ENCODE measurements around the gene CFP.

The CFP gene

DNA sequence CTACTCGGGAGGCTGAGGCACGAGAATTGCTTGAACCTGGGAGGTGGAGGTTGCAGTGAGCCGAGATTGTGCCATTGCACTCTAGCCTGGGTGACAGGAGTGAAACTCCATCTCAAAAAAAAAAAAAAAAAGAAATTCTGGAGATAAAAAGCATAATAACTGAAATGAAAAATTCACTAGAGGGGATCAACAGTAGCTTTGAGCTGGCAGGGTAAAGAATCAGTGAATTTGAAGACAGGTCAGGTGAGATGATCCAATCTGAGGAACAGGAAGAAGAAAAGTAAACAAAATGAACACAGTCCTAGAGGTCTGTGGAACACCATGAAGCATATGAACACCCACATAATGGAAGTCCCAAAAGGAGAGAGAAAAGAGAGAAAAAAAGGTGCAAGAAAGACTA is 32.5 kb downstream of the CFP start:
- no peak for DNase-seq

DNA sequence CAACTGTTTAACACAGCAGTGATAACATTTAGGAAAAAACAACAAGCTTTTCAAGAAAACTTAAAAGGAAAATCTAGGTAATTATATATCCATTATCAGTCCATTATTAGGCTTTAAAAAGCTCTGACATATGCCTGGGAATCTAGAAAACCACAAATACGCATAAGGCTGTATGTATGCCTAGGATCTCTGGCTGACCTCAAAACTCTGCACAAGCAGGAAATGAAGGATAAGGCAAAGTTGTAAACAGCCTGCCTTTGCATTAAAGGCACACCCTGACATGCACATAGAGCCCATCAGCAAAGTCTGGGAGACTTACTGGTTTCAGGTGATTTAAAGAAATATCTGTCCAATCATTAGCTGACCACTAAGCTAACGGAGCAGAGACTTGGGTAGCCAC is 33.5 kb downstream of the CFP start:
- no peak for DNase-seq

DNA sequence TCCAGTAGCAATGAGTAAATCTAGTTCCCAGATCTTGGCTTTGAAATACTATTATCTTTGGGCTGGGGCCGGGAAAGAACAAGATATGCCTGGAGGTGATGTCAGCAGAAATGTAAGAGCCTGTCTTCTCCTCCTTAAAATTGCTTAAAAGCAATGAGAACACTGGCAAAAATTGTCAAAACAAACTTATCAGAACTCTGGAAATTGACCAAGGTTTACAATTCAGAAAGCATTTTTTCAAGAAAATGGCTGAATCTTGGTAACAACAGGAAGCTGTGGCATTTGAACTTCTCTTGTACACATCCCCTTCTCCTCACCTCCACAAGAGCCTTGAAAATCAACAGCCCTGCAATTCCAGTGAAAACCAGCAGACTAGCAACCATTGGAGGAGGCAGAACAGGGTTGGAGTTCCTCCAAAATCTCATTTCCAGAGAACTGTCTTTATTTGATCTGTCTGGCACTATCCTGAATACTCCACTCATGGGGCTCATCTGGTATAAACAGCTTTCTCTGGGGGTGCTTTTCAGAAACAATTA is 33.9 kb downstream of the CFP start:
- DNase-seq = no peak

DNA sequence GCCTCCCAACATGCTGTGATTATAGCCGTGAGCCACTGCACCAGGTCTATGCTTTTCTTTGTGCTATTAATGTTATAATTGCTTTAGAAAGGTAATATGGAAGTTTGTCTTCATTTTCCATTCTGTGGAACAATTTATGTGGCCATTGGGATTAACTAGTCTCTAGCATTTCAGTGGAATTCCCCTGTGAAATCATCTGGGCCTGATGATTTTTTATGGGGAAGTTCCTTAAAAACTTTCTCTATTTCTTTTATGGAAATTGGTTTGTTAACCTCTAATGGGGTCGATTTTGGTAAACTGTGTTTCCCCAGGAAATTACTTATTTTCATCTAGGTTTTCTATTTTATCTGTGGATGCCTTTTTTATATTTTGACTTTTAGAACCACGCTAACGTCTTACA is 36.2 kb downstream of the CFP start:
- DNase-seq = no peak

DNA sequence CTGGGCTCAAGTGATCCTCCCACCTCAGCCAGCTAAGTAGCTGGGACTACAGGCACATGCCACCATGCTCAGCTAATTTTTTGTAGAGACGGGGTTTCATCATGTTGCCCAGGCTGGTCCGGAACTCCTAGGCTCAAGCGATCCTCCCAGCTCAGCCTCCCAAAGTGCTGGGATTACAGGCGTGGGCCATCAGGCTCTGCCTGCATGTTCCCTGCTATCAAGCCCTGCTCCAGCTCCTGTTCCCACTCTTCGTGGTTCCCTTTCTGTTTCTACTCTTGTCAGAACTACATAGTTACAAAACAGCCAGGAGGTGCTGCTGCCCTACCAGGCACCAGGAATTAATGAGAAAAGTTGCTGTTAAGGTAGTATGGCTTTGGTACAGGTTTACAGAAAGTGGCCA is 38.7 kb downstream of the CFP start:
- no peak for DNase-seq

DNA sequence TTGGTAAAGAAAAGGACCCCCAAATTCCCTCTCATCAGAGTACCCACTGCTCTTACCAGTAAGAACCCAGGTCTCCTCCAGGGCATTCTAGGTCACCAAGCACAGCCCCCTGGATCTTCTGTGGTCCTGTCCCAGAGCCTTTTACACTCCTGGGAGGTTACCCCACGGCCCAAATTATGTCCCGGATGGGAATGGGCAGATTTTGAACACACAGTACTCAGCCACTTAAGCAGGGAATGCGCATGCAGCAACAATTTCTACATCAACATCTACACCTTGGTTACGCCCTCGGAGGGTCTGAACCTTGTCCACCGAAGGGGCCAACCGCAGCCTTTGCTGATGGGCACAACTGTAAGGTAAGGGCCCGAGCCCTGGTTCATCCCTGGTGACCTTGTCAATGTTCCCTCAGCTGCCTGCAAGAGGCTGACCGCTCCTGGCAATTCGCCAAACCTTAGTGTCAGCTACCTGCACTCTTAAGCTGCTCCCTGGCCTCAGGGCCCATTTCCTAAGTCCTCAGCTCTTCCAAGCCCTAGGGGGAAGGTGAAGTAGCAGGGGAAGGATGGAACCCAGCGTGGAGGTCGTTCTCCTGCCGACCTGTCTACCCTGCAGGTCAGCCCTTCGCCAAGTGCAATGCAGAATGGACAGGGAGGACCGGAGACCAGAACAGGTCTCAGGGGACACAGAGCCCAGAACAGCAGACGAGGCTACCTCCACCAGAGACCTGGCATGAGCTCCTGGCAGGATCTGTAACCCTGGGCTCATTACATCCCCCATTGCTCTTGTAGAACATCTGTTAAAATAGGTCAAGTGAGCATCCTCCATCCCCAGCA is 41.6 kb downstream of the CFP start:
- DNase-seq = no peak

DNA sequence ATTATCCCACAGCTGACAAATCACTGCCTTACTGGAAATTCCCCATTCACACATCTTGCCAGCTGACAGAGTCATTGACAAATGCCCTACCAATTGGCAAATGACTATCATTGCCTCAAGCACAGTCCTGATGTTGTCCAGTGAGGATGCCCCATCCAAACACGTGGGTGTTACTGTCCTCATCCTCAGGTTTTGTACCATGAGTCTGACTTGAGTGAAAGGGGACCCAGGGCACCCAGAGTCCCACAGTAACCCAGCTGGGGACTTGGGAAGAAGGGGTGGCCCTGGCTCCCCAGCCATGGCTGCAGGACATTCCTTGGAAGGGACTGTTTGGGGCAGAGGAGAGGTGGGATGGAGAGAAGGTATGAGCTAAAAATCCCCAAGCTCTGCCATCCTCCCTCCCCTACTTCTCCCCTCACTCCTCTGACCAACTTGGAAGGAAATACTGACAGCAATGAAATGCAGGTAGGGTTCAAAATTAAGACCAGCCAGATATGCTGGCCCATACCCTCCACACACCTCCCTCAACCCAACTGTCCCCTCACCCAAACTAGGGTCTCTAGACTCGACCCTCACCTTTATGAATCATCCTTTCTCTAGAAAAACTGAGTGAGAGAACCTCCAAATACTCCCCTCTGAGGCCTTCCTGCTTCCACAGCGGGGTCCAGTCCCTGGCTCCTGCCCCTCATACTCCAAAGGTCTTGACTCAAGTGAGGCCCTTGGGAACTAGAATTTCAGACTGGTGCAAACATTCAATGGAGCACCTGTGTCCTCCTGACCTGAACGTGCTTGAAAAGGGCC is 42.4 kb downstream of the CFP start:
- no peak for DNase-seq

DNA sequence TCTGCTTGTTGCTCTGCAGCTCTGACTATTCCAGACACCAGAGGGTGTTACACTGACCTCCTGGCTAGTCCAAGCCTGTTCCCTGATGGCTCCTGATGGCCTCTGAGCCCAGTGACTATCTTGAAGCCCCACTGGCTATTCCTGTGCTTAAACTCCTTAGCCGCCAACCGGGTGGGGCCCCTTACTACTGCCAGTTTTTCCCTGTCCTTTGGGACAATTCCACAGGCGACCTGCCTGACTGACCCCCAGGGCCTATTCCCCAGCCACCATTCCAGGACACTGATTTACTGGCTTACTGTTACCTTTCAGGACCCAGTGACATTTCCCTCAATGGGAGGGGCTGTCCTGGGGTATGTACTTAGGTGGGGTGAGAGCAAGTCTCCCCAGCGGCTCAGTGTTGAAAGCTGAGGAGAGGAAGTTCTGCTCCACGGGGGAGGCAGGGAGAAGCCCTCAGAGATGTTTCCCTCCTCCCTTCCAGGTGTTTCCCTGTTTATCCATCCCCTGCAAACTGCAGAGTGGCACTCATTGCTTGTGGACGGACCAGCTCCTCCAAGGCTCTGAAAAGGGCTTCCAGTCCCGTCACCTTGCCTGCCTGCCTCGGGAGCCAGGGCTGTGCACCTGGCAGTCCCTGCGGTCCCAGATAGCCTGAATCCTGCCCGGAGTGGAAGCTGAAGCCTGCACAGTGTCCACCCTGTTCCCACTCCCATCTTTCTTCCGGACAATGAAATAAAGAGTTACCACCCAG is 43.5 kb downstream of the CFP start:
- no peak for DNase-seq

DNA sequence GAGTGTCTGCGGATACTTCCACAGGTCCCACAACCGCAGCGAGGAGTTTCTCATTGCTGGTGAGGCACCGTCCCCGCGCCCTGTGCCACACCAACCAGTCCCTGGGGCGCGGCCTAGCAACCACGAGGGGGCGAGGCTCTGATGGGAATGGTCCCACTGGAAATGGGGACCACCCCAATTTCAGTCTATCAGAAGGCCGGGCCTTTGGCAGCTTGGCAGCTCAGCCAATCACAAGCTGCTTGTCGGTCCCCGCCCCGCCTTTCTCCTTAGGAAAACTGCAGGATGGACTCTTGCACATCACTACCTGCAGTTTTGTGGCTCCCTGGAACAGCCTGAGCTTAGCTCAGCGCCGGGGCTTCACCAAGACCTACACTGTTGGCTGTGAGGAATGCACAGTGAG is 44.5 kb downstream of the CFP start:
- no peak for DNase-seq

DNA sequence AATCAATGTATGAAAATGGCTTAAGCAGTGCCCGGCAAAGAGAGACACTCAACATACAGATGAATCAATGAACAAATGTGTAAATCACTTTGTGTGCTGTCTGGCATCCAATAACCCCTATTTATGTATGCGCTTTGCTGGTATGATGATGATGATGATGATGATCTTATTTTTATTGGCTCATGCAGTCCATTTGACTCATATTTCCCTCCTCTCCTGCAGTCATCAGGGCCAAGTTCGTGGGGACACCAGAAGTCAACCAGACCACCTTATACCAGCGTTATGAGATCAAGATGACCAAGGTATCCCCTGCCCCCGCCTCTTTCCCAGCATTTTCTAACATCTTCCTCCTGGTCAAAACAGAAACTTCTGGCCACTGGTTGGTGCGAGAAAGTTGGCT is 45.0 kb downstream of the CFP start:
- DNase-seq = no peak

DNA sequence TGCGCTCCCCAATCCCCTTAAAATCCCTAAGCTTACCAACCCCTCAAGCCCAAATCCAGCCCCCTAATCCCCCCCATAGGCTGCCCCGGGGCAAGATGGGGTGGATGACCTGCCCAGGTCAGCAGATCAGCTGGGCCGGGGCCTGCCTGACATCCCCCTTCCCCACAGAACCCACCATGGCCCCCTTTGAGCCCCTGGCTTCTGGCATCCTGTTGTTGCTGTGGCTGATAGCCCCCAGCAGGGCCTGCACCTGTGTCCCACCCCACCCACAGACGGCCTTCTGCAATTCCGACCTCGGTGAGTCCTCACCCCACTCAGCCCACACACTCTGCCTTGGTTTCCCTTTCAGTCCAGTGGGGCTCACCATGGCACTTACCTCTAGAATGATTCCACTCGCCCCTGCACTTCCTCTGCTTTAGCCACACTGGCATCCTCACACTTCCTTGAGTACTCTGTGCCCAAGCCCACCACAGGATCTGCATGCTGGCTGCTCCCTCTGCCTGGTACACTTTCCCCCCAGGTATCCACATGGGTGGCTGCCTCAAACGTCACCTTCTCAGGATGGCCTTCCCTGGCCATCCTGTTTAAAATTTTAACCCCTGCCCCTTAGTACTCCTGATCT is 46.4 kb downstream of the CFP start:
- DNase-seq = no peak

DNA sequence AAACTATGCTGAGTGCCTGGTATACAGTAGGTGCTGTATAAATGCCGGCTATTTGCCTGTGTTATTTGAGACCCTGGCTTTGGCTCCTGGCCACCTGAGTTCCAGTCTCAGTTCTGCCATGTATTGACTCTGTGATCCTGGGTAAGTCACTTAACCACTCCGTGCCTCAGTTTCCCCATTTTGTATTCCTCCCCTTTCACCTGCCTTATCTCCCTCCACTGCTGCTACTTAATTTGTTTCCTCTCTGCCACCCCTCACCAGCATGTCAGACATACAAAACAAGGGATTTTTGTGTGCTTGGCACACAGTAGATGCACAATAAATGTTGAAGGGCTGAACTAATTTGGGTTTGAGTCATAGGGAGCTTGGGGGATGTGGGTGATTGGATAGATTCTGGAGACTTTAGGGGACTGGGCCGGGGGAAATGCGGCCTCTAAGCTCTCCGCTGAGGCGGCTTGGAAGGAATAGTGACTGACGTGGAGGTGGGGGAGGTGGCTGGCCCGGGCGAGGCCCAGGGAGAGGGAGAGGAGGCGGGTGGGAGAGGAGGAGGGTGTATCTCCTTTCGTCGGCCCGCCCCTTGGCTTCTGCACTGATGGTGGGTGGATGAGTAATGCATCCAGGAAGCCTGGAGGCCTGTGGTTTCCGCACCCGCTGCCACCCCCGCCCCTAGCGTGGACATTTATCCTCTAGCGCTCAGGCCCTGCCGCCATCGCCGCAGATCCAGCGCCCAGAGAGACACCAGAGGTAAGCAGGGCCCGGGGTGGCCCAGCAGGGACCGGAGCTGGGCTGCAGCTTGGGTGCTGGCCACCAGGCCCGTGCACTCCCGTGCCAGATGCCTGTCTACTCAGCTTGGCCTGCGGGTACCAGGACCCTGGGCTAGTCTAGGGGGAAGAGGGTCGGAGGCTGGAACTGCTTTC is 47.7 kb downstream of the CFP start, which contains the start of gene TIMP1:
Gene TIMP1 (plus strand): TSS at position 706 of the 917 bp plus-strand sequence. CDS start 980 bp downstream, outside the sequence.
- DNase-seq = peak; percentile 87

DNA sequence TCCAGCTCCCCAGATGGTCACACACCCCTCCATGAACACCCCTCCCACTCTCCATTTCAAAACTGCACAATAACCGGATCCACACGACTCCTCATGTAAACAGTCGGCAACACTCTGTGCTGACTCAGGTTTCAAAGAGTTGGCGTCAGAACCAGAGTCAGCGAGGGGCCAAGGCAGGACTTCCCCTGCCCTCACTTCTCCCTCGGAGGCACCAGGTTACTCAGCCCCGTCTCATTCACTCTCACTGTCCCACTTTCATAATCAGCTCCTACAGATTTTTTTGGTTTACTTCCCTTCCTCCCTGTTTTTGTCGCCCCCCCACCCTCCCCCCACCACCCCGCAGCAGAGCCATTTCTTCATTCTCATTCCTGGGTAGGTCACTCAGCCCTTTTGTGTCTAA is 50.2 kb downstream of the CFP start:
- peak; percentile 69 for DNase-seq

DNA sequence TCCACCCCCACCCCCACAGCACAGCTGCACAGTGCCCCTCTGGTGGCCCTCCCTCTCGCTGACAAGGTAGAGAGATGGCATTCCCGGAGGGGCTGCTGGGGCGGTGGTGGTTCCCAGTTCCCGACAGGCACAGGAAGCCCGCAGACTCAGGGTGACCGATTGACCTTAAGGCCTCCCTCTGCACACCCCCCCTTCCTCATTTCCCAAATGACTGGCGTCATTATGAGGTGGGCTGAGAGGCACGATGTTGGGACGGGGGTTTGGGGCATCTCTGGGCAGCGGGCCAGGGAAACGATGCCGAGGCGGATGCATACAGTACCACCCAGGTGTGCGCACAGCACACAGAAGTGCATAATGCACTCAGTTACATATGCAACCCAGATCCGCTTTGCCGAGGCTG is 51.0 kb downstream of the CFP start:
- no peak for DNase-seq

DNA sequence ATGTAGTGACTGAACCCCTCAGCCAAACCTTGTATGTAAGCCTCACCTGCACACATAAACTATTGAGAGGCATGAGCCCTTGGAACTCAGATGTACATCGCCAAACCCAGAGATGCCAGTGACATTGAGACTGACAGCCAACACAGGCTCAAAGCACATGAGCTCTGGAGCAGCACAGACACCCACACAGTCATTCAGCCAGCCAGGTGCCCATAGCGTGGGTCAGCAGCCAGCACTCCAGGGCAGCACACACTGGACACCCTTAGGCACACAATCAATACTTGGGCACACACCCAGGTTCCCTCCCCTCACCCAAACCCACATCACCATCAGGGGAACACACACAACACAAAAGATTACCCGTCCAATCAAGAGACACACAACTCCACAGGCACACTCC is 51.8 kb downstream of the CFP start:
- DNase-seq = no peak

DNA sequence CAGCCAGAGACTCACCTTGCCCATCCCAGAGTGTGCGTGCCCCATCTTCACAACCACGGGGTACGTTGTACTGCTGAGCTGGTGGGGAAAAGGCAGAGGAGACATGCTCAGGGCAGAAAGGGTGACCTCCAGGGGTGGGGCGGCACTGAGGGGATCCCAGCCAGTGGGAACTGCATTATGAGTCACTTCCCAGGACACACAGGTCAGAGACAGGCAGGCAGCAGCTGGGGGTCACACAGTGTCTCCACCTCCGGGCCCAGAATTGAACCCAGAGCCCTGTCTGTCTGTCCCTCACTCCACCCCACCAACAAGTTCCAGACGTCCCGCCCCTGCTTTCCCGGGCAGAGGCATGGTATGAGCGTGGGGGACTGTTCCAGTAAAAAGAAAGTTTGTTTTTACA is 52.3 kb downstream of the CFP start:
- DNase-seq = no peak

DNA sequence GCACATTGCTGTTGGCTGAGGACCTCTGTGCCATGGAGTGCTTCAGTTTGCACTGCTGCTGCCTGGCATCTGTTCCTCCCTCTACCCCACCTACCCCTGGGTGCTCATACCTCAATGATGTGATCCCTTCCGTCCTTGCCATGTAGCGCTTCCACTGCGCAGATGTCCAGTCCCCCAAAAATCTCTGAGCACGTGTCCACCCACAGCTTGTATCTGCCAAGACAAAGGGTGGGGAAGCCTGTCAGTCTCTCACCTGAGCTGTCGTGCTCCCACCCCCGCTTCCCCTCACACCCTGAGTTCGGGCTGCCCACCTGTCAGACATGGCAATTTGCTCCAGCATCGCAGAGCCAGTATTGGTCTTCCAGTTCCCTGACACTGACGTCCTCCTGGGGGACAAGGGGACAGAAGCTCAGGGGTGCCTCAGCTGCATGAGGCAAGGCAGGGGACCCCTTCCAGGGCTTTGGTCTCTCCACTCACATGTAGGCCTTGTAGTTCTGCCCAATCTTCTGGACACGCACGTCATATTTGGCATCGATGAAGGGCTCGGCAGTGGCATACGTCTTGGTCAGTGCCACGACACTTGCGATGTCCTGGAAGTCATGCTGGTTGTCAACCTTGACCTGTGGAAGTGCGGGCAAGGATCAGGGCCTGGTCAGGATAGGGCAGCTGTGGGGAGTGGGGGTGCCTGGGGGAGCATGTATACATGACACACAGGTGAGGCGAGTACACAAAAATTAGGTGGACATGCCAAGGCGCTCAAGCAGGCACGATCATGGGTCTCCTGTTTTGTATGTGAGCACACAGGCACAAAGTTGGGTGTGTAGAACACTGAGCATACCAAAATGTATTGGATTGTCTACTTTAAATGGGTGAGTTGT is 53.5 kb downstream of the CFP start:
- DNase-seq = no peak

DNA sequence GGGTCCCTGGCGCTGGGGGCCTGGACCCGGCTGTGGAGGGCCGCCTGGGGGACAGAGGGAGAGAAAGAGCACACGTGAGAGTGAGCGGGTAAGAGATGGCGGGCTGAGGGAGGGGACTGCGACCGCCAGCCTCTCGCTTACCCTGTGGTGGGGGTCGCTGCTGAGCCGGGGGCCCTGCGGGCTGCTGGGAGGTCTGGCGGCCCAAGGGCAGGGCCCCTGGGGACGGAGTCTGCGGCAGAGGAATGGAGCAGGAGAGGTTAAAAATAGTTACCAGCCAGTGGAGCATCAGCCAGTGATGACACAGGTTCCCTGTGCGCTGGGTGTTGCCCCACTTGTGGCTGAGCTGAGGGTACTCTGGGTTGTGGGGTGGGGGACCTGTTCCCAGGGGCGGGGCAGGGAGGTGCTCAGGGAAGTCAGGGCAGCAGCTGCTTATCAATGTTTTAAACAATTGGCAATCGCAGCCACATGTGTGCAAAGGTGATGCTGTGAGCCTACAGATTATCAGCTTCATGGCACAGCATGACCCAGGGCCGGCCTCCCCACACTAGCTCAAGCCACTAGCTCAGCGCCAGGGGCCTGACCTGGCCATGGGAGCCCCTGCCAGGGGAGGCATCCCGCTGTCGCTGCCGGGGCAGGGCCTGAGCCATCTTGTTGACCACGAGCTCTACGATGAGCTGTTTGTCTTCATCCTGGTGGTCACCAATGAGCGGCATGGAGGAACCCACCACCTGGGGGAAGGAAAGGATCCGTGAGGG is 55.0 kb downstream of the CFP start:
- no peak for DNase-seq

DNA sequence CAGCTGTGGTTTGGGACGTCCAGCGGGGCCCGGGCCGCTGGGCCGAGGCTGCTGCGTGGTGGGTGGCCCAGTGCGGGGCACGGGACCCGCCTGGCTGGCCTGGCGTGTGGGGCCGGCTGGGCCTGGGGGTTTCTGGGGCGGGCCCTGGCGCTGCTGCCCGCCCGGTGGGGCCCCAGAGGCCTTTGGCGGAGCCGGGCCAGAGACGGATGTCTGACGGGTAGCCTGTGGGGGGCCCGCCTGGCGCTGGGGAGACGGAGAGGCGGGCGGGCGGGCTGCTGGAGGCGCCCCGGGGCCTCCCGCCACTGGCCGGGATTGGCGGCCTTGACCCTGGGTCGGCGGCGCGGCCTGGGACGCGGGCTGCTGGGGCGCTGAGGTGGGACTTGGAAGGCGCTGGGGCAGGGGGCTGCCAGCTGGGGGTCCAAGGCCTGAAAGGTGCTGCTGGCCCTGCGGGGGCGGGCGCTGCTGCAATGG is 55.6 kb downstream of the CFP start:
- DNase-seq = no peak
